HepG2 (cell line): ENCODE data around the gene GRB7. TPM values are rescaled to one million over a fixed set of nuclear protein-coding genes. Genes with fewer than 3 reads are reported as not detected.

Experiments
- ADNP ChIP-seq: sonication (generic); formaldehyde crosslinking; IDR thresholded peaks from 2 replicates; pipeline ENCODE4 v1.4.0; 2020; ENCODE audit warnings: missing genetic modification reagents
- BATF2 ChIP-seq: sonication (generic); formaldehyde crosslinking; IDR thresholded peaks from 2 replicates; pipeline ENCODE4 v1.8.0; 2022; ENCODE audit warnings: mild to moderate bottlenecking, missing genetic modification reagents, moderate library complexity
- FOSL1 ChIP-seq: sonication (generic); formaldehyde crosslinking; IDR thresholded peaks from 2 replicates; pipeline ENCODE4 v1.9.0; 2021; ENCODE audit warnings: missing genetic modification reagents, borderline replicate concordance
- FOXC1 ChIP-seq: sonication (generic); formaldehyde crosslinking; IDR thresholded peaks from 2 replicates; pipeline ENCODE4 v1.8.0; 2022; ENCODE audit warnings: mild to moderate bottlenecking, missing genetic modification reagents, borderline replicate concordance
- GPBP1L1 ChIP-seq: sonication (generic); formaldehyde crosslinking; IDR thresholded peaks from 2 replicates; pipeline ENCODE4 v1.5.0; 2020; ENCODE audit warnings: mild to moderate bottlenecking, missing genetic modification reagents
- HHEX ChIP-seq: IDR thresholded peaks from 2 replicates; pipeline ENCODE4 v1.6.1; 2016; ENCODE audit warnings: control low read depth
- MAF1 ChIP-seq: sonication (generic); formaldehyde crosslinking; IDR thresholded peaks from 2 replicates; pipeline ENCODE4 v1.5.0; 2020; ENCODE audit warnings: missing genetic modification reagents, borderline replicate concordance
- SKI ChIP-seq: fragments of 450-650 bp; IDR thresholded peaks from one replicate; pipeline ENCODE4 v1.6.1; 2018; ENCODE audit warnings: mild to moderate bottlenecking; ENCODE audit not compliant: partially characterized antibody
- SNAPC4 ChIP-seq: sonication (generic); formaldehyde crosslinking; IDR thresholded peaks from 2 replicates; pipeline ENCODE4 v1.4.0; 2020; ENCODE audit warnings: mild to moderate bottlenecking, missing genetic modification reagents
- TAF15 ChIP-seq: fragments of 200-400 bp; formaldehyde crosslinking; IDR thresholded peaks from one replicate; pipeline ENCODE4 v1.6.1; 2018; ENCODE audit warnings: mild to moderate bottlenecking, low read depth, low read length; ENCODE audit not compliant: poor library complexity, severe bottlenecking
- U2AF1 ChIP-seq: fragments of 200-400 bp; formaldehyde crosslinking; optimal IDR thresholded peaks from 2 replicates; pipeline ENCODE3; 2017; ENCODE audit warnings: mild to moderate bottlenecking, low read depth, low read length
- ZBTB1 ChIP-seq: sonication (generic); formaldehyde crosslinking; IDR thresholded peaks from 2 replicates; pipeline ENCODE4 v1.4.0; 2020; ENCODE audit warnings: missing genetic modification reagents, borderline replicate concordance
- ZBTB14 ChIP-seq: sonication (generic); formaldehyde crosslinking; IDR thresholded peaks from 2 replicates; pipeline ENCODE4 v1.4.0; 2020; ENCODE audit warnings: missing genetic modification reagents
- ZC3H4 ChIP-seq: sonication (generic); formaldehyde crosslinking; IDR thresholded peaks from 2 replicates; pipeline ENCODE4 v1.4.0; 2020; ENCODE audit warnings: missing genetic modification reagents, borderline replicate concordance
- ZNF205 ChIP-seq: IDR thresholded peaks from 2 replicates; pipeline ENCODE4 v1.6.1; 2018; ENCODE audit warnings: missing biosample characterization, missing genetic modification reagents
- ZNF225 ChIP-seq: sonication (generic); formaldehyde crosslinking; IDR thresholded peaks from 2 replicates; pipeline ENCODE4 v1.4.0; 2020; ENCODE audit warnings: mild to moderate bottlenecking, missing genetic modification reagents
- ZNF383 ChIP-seq: sonication (generic); formaldehyde crosslinking; IDR thresholded peaks from 2 replicates; pipeline ENCODE4 v1.4.0; 2020; ENCODE audit warnings: missing genetic modification reagents, mild to moderate bottlenecking, borderline replicate concordance
- ZNF484 ChIP-seq: sonication (generic); formaldehyde crosslinking; IDR thresholded peaks from 2 replicates; pipeline ENCODE4 v1.5.1; 2020; ENCODE audit warnings: mild to moderate bottlenecking, low read depth, missing genetic modification reagents, borderline replicate concordance
- ZNF530 ChIP-seq: sonication (generic); formaldehyde crosslinking; IDR thresholded peaks from 2 replicates; pipeline ENCODE4 v1.5.0; 2020; ENCODE audit warnings: low read depth, mild to moderate bottlenecking, missing genetic modification reagents
- ZSCAN29 ChIP-seq: sonication (generic); formaldehyde crosslinking; conservative IDR thresholded peaks from 2 replicates; pipeline ENCODE4 v1.4.0; 2020; ENCODE audit warnings: mild to moderate bottlenecking, missing genetic modification reagents
- ZSCAN30 ChIP-seq: sonication (generic); formaldehyde crosslinking; IDR thresholded peaks from 2 replicates; pipeline ENCODE4 v1.5.0; 2020; ENCODE audit warnings: mild to moderate bottlenecking, missing genetic modification reagents
- ZUFSP ChIP-seq: sonication (generic); formaldehyde crosslinking; IDR thresholded peaks from 2 replicates; pipeline ENCODE4 v1.9.0; 2021; ENCODE audit warnings: missing genetic modification reagents, mild to moderate bottlenecking, borderline replicate concordance
- polyA plus RNA-seq, 8 experiments: library from polyadenylated mRNA; depleted of rRNA in 3 of 8; stranded (reverse) in 7 of 8; unstranded in 1 of 8; fragments of >200 nt; fragmentation: Illumina TruSeq in 4 of 8; extraction: Trizol in 4 of 8; gene quantifications; 2 replicates each; pipeline versions ENCODE4 v1.2.1 to v1.2.3, GENCODE V29; 2011 to 2016; ENCODE audit warnings: low read depth in 4 of 8, missing spikeins in 1 of 8, mixed read lengths in 1 of 8; ENCODE audit not compliant: insufficient read depth in 1 of 8
- total RNA-seq, 5 experiments: library from RNA; depleted of rRNA; stranded (reverse); fragments of >200 nt; fragmentation: Illumina TruSeq; extraction: Trizol; gene quantifications; 2 replicates each; pipeline ENCODE4 v1.2.3, GENCODE V29; 2016; ENCODE audit warnings: low read depth in 1 of 5

The GRB7 gene
- total and polyA plus RNA-seq, 2 of the 13 experiments (the other 11 are each of a cell fraction or from before 2014, with no cell fraction given), result 60.2 to 77.7 TPM

- no peak for TF ChIP-seq ADNP
- no peak for TF ChIP-seq ZUFSP (CRISPR knock-in tag)
- no peak for TF ChIP-seq TAF15
- no peak for TF ChIP-seq ZNF225 (CRISPR knock-in tag)
- TF ChIP-seq ZC3H4 (CRISPR knock-in tag), result no peak
- no peak for TF ChIP-seq FOSL1 (CRISPR knock-in tag)
- no peak for TF ChIP-seq GPBP1L1 (CRISPR knock-in tag)
- no peak for TF ChIP-seq HHEX (CRISPR knock-in tag)
- no peak for TF ChIP-seq SNAPC4 (CRISPR knock-in tag)
- TF ChIP-seq SKI, result no peak
- TF ChIP-seq MAF1 (CRISPR knock-in tag), result no peak
- TF ChIP-seq ZBTB1, result no peak
- no peak for TF ChIP-seq ZNF205 (CRISPR knock-in tag)
- TF ChIP-seq ZSCAN29 (CRISPR knock-in tag), result no peak
- 0 out of 2 replicates have a peak, but pooled peaks have one; percentile 66 for TF ChIP-seq BATF2
- TF ChIP-seq ZNF530, result no peak
- TF ChIP-seq ZNF484, result no peak
- TF ChIP-seq ZBTB14, result no peak
- TF ChIP-seq U2AF1, result no peak
- TF ChIP-seq ZSCAN30 (CRISPR knock-in tag), result no peak
- TF ChIP-seq ZNF383, result no peak
- no peak for TF ChIP-seq FOXC1 (CRISPR knock-in tag)
Measured at GRCh38 chr17:39699818-39700147, 38.0 kb upstream of the GRB7 start, which contains the start of gene ERBB2 (continued).
